Measurements from ENCODE around the gene STEAP3. TPM values are rescaled to one million over a fixed set of nuclear protein-coding genes. Genes with fewer than 3 reads are reported as not detected.

Gene STEAP3
- total RNA-seq, 1 experiment from 2014 or later: 24.0 TPM

DNA sequence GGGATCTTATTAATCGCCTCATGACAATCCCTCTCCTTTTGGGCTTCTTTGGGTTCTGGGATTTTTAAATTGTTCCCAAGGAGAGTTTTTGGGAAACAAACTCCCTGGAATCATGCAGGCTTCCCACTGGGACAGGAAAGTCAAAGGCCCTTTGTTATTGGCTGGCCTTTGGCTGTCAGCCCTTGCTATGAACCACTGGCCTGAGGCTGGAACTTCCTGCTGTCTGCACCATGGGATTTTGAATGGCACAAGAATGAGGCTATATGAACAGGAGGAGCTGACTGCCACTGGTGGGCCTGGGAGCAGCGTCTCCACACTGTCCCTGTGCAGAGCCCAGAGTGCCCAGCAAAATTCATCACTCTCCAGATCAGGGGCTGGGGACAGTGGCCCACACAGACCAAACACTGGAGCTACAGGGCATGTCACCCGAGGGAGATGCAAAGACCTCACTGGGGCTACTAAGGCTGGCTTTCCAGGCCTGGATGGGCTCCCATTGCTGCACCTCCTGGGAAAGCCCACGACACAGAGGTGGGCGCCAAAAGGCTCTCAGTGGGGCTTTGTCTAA lies 35.7 kb downstream of the STEAP3 start:
- Mint-ChIP-seq H3K4me3 (no peak overlapping the region), H3K27me3 (ENCODE audit: low read depth) (no peaks in the 10 kb centered on the region), H3K9me3 (no peaks in the 10 kb centered on the region), H3K27ac (peak overlapping the region; percentile 60; the same call in 1 of the 2 replicates), H3K36me3 (peaks cover 17% of the 10 kb centered on the region), H3K4me1 (peaks cover 52% of the 10 kb centered on the region)
- CTCF ChIA-PET: interaction anchor here (1.0 to 2.1 kb wide), 8 partner anchors 12 to 404 kb away, joined by 3 to 7 read pairs (median 5); no protein-coding TSS in a partner anchor
- DNase-seq (ENCODE audit: low spot score): no peak
- TF ChIP-seq PRRX2 (CRISPR knock-in tag; IDR thresholded peaks at IDR 0.05) (no peak), GRHL2 (CRISPR knock-in tag; IDR thresholded peaks at IDR 0.05; ENCODE audit: insufficient replicate concordance, severe bottlenecking) (no peak), TEAD1 (CRISPR knock-in tag; IDR thresholded peaks at IDR 0.05) (no peak), RORB (CRISPR knock-in tag; IDR thresholded peaks at IDR 0.05) (no peak), CREM (CRISPR knock-in tag; IDR thresholded peaks at IDR 0.05) (no peak), ZNF219 (CRISPR knock-in tag; IDR thresholded peaks at IDR 0.05; ENCODE audit: borderline replicate concordance) (no peak), NR1H2 (CRISPR knock-in tag; IDR thresholded peaks at IDR 0.05) (no peak), ZNF671 (CRISPR knock-in tag; IDR thresholded peaks at IDR 0.05) (no peak), SOX15 (CRISPR knock-in tag; IDR thresholded peaks at IDR 0.05) (no peak), CBFB (CRISPR knock-in tag; IDR thresholded peaks at IDR 0.05; ENCODE audit: low read depth) (no peak)
- TF ChIP-seq, protein P1, sequence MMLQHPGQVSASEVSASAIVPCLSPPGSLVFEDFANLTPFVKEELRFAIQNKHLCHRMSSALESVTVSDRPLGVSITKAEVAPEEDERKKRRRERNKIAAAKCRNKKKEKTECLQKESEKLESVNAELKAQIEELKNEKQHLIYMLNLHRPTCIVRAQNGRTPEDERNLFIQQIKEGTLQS (CRISPR knock-in tag; conservative IDR thresholded peaks at IDR 0.05): no peak
- TF ChIP-seq, protein P2, sequence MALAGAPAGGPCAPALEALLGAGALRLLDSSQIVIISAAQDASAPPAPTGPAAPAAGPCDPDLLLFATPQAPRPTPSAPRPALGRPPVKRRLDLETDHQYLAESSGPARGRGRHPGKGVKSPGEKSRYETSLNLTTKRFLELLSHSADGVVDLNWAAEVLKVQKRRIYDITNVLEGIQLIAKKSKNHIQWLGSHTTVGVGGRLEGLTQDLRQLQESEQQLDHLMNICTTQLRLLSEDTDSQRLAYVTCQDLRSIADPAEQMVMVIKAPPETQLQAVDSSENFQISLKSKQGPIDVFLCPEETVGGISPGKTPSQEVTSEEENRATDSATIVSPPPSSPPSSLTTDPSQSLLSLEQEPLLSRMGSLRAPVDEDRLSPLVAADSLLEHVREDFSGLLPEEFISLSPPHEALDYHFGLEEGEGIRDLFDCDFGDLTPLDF (CRISPR knock-in tag; IDR thresholded peaks at IDR 0.05): no peak
- TF ChIP-seq, protein P3, sequence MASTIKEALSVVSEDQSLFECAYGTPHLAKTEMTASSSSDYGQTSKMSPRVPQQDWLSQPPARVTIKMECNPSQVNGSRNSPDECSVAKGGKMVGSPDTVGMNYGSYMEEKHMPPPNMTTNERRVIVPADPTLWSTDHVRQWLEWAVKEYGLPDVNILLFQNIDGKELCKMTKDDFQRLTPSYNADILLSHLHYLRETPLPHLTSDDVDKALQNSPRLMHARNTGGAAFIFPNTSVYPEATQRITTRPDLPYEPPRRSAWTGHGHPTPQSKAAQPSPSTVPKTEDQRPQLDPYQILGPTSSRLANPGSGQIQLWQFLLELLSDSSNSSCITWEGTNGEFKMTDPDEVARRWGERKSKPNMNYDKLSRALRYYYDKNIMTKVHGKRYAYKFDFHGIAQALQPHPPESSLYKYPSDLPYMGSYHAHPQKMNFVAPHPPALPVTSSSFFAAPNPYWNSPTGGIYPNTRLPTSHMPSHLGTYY (CRISPR knock-in tag; IDR thresholded peaks at IDR 0.05): no peak
- TF ChIP-seq, protein P4, sequence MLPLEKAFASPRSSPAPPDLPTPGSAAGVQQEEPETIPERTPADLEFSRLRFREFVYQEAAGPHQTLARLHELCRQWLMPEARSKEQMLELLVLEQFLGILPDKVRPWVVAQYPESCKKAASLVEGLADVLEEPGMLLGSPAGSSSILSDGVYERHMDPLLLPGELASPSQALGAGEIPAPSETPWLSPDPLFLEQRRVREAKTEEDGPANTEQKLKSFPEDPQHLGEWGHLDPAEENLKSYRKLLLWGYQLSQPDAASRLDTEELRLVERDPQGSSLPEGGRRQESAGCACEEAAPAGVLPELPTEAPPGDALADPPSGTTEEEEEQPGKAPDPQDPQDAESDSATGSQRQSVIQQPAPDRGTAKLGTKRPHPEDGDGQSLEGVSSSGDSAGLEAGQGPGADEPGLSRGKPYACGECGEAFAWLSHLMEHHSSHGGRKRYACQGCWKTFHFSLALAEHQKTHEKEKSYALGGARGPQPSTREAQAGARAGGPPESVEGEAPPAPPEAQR (CRISPR knock-in tag; IDR thresholded peaks at IDR 0.05): no peak
- TF ChIP-seq, protein P5, sequence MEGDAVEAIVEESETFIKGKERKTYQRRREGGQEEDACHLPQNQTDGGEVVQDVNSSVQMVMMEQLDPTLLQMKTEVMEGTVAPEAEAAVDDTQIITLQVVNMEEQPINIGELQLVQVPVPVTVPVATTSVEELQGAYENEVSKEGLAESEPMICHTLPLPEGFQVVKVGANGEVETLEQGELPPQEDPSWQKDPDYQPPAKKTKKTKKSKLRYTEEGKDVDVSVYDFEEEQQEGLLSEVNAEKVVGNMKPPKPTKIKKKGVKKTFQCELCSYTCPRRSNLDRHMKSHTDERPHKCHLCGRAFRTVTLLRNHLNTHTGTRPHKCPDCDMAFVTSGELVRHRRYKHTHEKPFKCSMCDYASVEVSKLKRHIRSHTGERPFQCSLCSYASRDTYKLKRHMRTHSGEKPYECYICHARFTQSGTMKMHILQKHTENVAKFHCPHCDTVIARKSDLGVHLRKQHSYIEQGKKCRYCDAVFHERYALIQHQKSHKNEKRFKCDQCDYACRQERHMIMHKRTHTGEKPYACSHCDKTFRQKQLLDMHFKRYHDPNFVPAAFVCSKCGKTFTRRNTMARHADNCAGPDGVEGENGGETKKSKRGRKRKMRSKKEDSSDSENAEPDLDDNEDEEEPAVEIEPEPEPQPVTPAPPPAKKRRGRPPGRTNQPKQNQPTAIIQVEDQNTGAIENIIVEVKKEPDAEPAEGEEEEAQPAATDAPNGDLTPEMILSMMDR (IDR thresholded peaks at IDR 0.05): no peak
- TF ChIP-seq, protein P6, sequence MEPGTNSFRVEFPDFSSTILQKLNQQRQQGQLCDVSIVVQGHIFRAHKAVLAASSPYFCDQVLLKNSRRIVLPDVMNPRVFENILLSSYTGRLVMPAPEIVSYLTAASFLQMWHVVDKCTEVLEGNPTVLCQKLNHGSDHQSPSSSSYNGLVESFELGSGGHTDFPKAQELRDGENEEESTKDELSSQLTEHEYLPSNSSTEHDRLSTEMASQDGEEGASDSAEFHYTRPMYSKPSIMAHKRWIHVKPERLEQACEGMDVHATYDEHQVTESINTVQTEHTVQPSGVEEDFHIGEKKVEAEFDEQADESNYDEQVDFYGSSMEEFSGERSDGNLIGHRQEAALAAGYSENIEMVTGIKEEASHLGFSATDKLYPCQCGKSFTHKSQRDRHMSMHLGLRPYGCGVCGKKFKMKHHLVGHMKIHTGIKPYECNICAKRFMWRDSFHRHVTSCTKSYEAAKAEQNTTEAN (CRISPR knock-in tag; IDR thresholded peaks at IDR 0.05): no peak
- TF ChIP-seq, protein P7, sequence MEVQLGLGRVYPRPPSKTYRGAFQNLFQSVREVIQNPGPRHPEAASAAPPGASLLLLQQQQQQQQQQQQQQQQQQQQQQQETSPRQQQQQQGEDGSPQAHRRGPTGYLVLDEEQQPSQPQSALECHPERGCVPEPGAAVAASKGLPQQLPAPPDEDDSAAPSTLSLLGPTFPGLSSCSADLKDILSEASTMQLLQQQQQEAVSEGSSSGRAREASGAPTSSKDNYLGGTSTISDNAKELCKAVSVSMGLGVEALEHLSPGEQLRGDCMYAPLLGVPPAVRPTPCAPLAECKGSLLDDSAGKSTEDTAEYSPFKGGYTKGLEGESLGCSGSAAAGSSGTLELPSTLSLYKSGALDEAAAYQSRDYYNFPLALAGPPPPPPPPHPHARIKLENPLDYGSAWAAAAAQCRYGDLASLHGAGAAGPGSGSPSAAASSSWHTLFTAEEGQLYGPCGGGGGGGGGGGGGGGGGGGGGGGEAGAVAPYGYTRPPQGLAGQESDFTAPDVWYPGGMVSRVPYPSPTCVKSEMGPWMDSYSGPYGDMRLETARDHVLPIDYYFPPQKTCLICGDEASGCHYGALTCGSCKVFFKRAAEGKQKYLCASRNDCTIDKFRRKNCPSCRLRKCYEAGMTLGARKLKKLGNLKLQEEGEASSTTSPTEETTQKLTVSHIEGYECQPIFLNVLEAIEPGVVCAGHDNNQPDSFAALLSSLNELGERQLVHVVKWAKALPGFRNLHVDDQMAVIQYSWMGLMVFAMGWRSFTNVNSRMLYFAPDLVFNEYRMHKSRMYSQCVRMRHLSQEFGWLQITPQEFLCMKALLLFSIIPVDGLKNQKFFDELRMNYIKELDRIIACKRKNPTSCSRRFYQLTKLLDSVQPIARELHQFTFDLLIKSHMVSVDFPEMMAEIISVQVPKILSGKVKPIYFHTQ (CRISPR knock-in tag; IDR thresholded peaks at IDR 0.05): no peak
- POLR2A ChIA-PET: no interaction called here
- ATAC-seq: peak; percentile 64
